ENCODE data around the gene SAMD3.
"Not testable (repeated sequence)": the region's sequence is repeated elsewhere in the genome, so short reads cannot be mapped to it uniquely, and the experiment has no call there.

The SAMD3 gene

DNA sequence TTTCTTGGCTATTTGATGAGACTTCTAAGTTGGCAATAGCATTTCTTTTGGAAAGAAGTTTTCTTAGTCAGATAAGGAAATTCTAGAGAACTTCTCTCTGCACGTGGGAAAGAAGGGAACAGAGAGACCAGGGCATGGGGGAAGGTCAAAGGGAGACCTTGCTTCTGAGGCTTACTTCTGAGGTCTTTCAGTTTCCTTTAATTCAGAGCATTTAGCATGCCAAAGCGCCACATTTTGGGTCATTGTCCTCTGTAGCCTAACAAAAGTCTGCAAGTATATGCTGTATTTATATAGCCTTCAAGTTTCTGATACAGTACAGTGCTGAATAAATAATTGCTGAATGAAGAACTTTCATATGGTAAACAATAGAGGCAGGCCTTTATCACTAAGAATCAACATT is 95.6 kb downstream of the SAMD3 start:
- DNase-seq, result no peak

DNA sequence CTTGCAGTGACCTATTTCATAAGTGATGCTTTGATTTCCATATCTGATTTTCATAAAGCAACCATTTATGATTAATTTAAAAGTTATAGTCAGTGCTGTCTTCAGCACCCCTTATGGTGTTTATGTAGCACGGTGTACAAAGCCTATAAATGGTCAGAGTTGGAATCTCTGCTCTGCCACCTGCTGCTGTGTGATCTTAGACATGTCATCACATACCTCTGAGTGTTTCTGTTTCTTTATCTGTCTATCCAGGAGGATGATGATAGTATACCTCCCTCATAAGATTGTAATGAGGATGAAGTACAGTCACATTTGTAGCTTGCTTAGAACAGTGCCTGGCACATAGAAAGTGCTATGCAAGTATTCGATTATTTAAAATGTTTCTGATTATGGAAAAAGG is 100.5 kb downstream of the SAMD3 start:
- no peak for DNase-seq

GRCh38 chr6:130120731-130121130 is 102.0 kb downstream of the SAMD3 start:
- DNase-seq, result no peak

DNA sequence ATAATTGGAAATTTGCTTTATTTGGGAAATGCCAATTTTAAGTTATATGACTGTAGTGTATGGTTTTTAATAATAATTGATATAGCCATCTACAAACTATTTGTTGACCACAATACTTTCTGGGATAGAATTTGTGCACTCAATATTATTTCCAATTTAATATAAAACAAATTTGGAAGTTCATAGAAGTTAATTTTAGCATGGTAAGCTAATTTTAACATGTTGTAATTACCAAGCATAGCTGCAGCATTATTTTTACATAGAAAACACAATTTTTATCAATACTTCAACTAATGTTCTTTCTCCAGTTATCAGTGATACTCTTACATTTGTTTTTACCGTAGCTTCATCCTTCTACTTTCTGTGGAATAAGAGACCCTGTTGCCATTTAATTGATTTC is 103.5 kb downstream of the SAMD3 start:
- DNase-seq, result no peak

DNA sequence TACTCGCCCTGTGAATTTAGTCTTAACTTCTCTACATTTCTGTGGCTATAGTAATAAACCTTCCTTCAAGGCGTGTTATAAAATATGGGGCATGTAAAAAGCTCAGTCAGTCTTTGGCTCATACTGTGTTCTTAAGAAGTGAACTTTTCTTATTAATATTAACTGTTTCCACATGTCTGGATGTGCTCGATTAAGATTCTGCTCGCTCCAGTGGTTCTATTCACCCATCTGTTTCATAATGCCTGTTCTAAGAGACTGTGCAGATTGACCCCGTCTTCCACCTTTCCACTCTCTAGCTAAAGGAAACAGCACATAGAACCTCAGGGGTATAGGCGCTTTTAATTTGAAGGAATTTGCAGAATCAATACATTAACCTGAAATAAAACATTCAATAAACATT is 104.5 kb downstream of the SAMD3 start:
- no peak for DNase-seq

GRCh38 chr6:130117187-130117701 is 105.5 kb downstream of the SAMD3 start:
- not testable (repeated sequence) for DNase-seq

DNA sequence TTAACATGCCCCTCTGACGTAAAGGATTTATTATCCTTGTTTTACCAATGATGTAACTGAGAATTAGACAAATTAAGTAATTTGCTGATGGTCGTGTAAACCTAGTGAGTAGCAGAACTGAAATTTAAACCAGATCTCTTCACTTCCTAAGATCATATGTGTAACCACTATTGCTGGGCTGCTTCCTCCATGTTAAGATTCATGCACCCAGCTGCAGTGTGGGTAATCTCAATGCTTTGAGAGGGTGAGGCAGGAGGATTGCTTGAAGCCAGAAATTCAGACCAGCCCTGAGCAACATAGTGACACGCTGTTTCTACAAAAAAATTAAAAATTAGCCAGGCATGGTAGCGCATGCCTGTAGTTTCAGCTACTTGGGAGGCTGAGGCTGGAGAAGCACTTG is 106.5 kb downstream of the SAMD3 start:
- DNase-seq, result no peak

GRCh38 chr6:130115036-130115435 is 107.7 kb downstream of the SAMD3 start:
- DNase-seq, result no peak

DNA sequence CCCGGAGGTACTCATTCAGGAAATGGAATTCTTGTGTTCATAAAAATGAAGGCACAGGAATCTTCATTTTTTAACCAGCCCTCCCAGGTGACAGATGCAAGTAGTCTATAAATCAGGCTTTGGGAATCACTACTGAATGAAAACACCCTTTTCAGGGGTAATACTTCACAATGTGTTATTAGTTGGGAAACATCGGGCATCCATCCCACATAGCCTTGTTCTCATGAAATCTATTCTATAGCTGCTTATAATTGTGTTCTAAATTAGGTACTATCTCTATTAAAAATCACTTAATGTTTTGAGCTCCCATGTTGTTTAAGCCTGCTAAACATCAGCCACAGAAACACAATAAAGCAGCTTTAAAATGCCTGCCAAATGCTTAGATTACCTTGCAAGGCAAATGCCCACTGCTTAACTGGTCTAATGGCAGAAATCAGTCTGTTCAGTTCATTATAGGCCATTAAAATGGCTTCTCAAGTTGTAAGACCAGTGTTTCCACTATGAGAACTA is 109.5 kb downstream of the SAMD3 start:
- no peak for DNase-seq

DNA sequence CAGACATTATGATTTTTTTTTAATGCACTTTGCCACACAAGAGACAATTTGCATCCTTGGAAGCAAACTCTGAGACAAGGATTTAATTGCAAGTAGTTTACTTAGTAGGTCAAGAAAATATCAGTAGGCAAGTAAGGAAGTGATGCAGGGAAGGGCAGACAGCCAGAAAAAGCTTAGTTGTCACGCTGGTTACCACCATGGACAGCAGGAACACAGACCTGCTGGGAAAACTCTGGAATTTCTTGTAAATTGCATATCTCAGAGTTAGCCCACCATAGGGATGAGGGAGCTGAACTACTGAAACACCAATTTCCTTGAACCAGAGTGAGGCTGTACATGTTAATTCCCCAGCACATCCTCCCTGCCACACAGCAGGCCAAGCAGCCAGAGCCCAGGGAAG is 111.7 kb downstream of the SAMD3 start:
- no peak for DNase-seq

- no peak for DNase-seq
Measured at GRCh38 chr6:130107710-130108109, 115.0 kb downstream of the SAMD3 start.

DNA sequence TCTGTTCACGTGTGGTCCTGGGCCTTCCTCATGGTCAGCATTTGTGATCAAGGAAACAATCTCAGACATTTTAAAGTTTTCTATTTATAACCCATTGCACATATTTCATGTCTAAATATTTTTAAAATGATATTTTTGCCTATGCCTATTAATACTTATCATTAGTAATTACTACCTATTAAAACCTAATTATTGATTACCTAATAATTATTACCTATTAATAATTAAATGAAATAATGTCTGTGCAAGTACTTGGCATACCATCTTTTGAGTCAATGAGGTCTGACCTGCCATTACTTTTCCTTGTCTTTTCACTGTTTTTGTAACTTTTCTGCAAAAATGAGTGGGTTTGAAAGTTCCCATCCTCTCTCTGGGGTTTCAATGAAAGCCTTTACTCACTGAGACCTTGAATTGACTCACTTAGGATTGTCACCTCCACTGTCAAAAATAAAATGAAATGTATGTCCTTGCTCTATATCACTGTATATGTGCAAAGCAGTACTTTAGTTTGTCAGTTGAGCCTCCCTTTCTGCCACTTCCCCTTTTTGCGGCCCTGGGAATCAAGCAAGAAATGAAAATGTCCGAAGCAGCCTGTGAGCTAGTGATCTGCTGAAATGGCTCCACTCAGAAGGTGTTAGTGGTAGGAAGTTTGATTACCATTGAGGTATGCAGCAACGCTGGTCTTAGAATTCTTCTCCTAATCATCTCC is 116.6 kb downstream of the SAMD3 start:
- peak in 1 of 2 donors; percentile 22 for DNase-seq

- DNase-seq, result no peak
Measured at GRCh38 chr6:130099119-130099518, 123.6 kb downstream of the SAMD3 start.

DNA sequence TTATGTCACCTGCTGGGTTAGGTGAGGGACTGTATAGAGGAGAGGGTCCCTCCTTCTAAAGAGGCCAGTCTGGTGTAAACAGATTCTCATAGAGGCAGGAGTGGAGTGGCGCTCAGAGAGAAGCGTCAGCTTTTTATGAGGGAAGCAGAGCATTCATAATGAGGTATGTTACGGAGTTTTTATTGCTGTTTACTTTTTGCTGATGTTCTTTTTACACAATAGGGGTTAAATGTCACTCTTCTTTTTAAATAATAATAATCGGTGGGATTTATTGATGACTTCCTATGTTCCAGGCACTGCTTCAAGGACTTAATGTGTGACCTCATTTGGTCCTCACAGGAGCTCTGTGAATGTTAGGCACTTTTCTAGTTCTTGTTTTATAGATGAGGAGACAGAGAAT is 124.4 kb downstream of the SAMD3 start:
- DNase-seq, result no peak
